CD14-positive monocyte (primary cell): ENCODE measurements around the gene NGLY1. TPM values are rescaled to one million over a fixed set of nuclear protein-coding genes. Genes with fewer than 3 reads are reported as not detected.
A peak's percentile ranks its signal among the peaks of the same experiment; 100 is the strongest.

Source experiments
- DNase-seq, 3 donors: peaks; one replicate each; pipeline ENCODE4 v3.0.0-alpha.2; 2011 to 2022
- H2AFZ ChIP-seq: 2 replicates; pipeline ENCODE4 v1.6.0; 2012; ENCODE audit warnings: mild to moderate bottlenecking, low read depth, low read length, inconsistent platforms; ENCODE audit not compliant: insufficient read depth, poor library complexity, severe bottlenecking
- H3K27ac ChIP-seq, 2 donors: 1 replicate in 1 of 2; 2 replicates in 1 of 2; pipeline ENCODE4 v1.5.1; 2012 to 2013; ENCODE audit warnings: low read length in 2 of 2, control low read depth in 1 of 2, inconsistent platforms in 1 of 2, low read depth in 1 of 2, mild to moderate bottlenecking in 1 of 2
- H3K27me3 ChIP-seq, 2 donors: one replicate each; pipeline versions ENCODE4 v1.6.0 to v1.6.1; 2011 to 2013; ENCODE audit warnings: low read length in 2 of 2; ENCODE audit not compliant: control insufficient read depth in 2 of 2, insufficient read depth in 2 of 2
- H3K36me3 ChIP-seq, 2 donors: replicated peaks in 1 of 2; 1 replicate in 1 of 2; 2 replicates in 1 of 2; pipeline versions ENCODE4 v1.5.1 to v1.6.1; 2012 to 2013; ENCODE audit warnings: low read length in 2 of 2, control low read depth in 1 of 2, inconsistent platforms in 1 of 2, mild to moderate bottlenecking in 1 of 2; ENCODE audit not compliant: insufficient read depth in 2 of 2, control insufficient read depth in 1 of 2
- H3K4me1 ChIP-seq, 2 donors: 1 replicate in 1 of 2; 2 replicates in 1 of 2; pipeline versions ENCODE4 v1.5.1 to v1.6.1; 2012 to 2013; ENCODE audit warnings: low read length in 2 of 2, control low read depth in 1 of 2, inconsistent platforms in 1 of 2, mild to moderate bottlenecking in 1 of 2, moderate library complexity in 1 of 2; ENCODE audit not compliant: insufficient read depth in 2 of 2, control insufficient read depth in 1 of 2
- H3K4me2 ChIP-seq: replicated peaks from 2 replicates; pipeline ENCODE3; 2012; ENCODE audit warnings: low read length, moderate library complexity, mild to moderate bottlenecking; ENCODE audit not compliant: poor library complexity, severe bottlenecking; ENCODE audit errors: extremely low read depth
- H3K4me3 ChIP-seq, 3 experiments: fragments of 200-600 bp in 1 of 3; sonication (generic) in 1 of 3; replicated peaks in 1 of 3; 1 replicate in 2 of 3; 2 replicates in 1 of 3; pipeline ENCODE4 v1.5.1; 2011 to 2013; ENCODE audit warnings: low read length in 3 of 3, mild to moderate bottlenecking in 3 of 3, control low read depth in 2 of 3, low read depth in 2 of 3, inconsistent platforms in 1 of 3, moderate library complexity in 1 of 3
- H3K79me2 ChIP-seq: 2 replicates; pipeline ENCODE4 v1.6.0; 2012; ENCODE audit warnings: mild to moderate bottlenecking, control low read depth, inconsistent platforms, low read length, moderate library complexity; ENCODE audit not compliant: insufficient read depth
- H3K9ac ChIP-seq: 2 replicates; pipeline ENCODE4 v1.6.0; 2017; ENCODE audit warnings: low read length, mild to moderate bottlenecking; ENCODE audit not compliant: insufficient read depth, poor library complexity, severe bottlenecking
- H3K9me3 ChIP-seq, 2 donors: replicated peaks in 1 of 2; 1 replicate in 1 of 2; 2 replicates in 1 of 2; pipeline versions ENCODE4 v1.5.1 to v1.6.1; 2012 to 2013; ENCODE audit warnings: low read length in 2 of 2, control low read depth in 1 of 2; ENCODE audit not compliant: control insufficient read depth in 1 of 2, insufficient read depth in 1 of 2
- H4K20me1 ChIP-seq: 2 replicates; pipeline ENCODE4 v1.6.0; 2012; ENCODE audit warnings: mild to moderate bottlenecking, low read length, control low read depth, moderate library complexity; ENCODE audit not compliant: insufficient read depth
- H3K27ac Mint-ChIP-seq, 7 donors: one replicate each; pipeline ENCODE4 v1.8.0; 2020; ENCODE audit warnings: mild to moderate bottlenecking in 7 of 7, mixed read lengths in 7 of 7, moderate library complexity in 6 of 7, inconsistent platforms in 2 of 7
- H3K27me3 Mint-ChIP-seq, 3 donors: one replicate each; pipeline ENCODE4 v1.8.0; 2021 to 2022; ENCODE audit warnings: low read depth in 3 of 3, mild to moderate bottlenecking in 3 of 3, mixed read lengths in 3 of 3, moderate library complexity in 3 of 3, inconsistent platforms in 1 of 3
- H3K36me3 Mint-ChIP-seq, 2 donors: one replicate each; pipeline ENCODE4 v1.8.0; 2020; ENCODE audit warnings: mixed read lengths in 2 of 2, inconsistent platforms in 1 of 2, mild to moderate bottlenecking in 1 of 2
- H3K4me1 Mint-ChIP-seq: one replicate; pipeline ENCODE4 v1.8.0; 2020; ENCODE audit warnings: mild to moderate bottlenecking, mixed read lengths
- H3K4me3 Mint-ChIP-seq, 2 donors: one replicate each; pipeline ENCODE4 v1.8.0; 2020; ENCODE audit warnings: mild to moderate bottlenecking in 2 of 2, mixed read lengths in 2 of 2, moderate library complexity in 1 of 2
- H3K9me3 Mint-ChIP-seq, 7 donors: one replicate each; pipeline ENCODE4 v1.8.0; 2020 to 2022; ENCODE audit warnings: mixed read lengths in 7 of 7, mild to moderate bottlenecking in 6 of 7, moderate library complexity in 6 of 7, inconsistent platforms in 2 of 7
- CTCF ChIP-seq: fragments of 200-600 bp; IDR thresholded peaks from one replicate; pipeline ENCODE4 v1.8.0; 2022; ENCODE audit warnings: antibody characterized with exemption, mild to moderate bottlenecking
- WGBS: methylation state at CpG from one replicate; pipeline ENCODE4 v1.1.5; 2013; ENCODE audit warnings: missing lambda C conversion rate; ENCODE audit not compliant: insufficient coverage; 5-methylcytosine and 5-hydroxymethylcytosine counted together
- intact Hi-C, 2 donors: fragments of 100-400 bp; cut with micrococcal nuclease; formaldehyde crosslinking; loops; one replicate each; pipeline versions ENCODE4 v1.15.0 to v1.15.1; 2023
- polyA plus RNA-seq, 3 donors: library from polyadenylated mRNA; depleted of rRNA in 1 of 3; unstranded in 2 of 3; stranded (reverse) in 1 of 3; fragments of 300-500 nt in 2 of 3; fragments of >200 nt in 1 of 3; fragmentation: Illumina TruSeq in 2 of 3; gene quantifications; 1 replicate in 2 of 3; 2 replicates in 1 of 3; pipeline ENCODE4 v1.2.3, GENCODE V29; 2012 to 2021

The NGLY1 gene
- polyA plus RNA-seq, 3 donors: 11.4 to 33.4 (median 29.6) TPM

- Histone ChIP-seq H3K4me3 (no peak overlapping the region), H3K9me3 (no peaks in the 10 kb centered on the region), H3K9ac (no peak overlapping the region), H3K4me1 (no peaks in the 10 kb centered on the region), H4K20me1 (no peaks in the 10 kb centered on the region), H3K27ac (no peak overlapping the region), H3K79me2 (peaks cover 42% of the 10 kb centered on the region), H3K36me3 (peaks cover 10 to 44% of the 10 kb centered on the region in 2 donors), H2AFZ (no peak overlapping the region), H3K4me2 (no peak overlapping the region), H3K27me3 (no peaks in the 10 kb centered on the region)
- no peak for TF ChIP-seq CTCF
- Mint-ChIP-seq H3K27ac (peak overlapping the region in 2 of 7 donors; percentile 22 to 83), H3K4me1 (peaks cover 8% of the 10 kb centered on the region), H3K4me3 (peak overlapping the region in 1 of 2 donors; percentile 9), H3K27me3 (peaks cover 0 to 2% (median 0%) of the 10 kb centered on the region in 3 donors), H3K9me3 (peaks cover 11 to 17% (median 12%) of the 10 kb centered on the region in 7 donors), H3K36me3 (peaks cover 23 to 53% of the 10 kb centered on the region in 2 donors)
- no peak for DNase-seq
- no CpG with 5 or more reads among the region's 6 CpGs for WGBS
- intact Hi-C loops: no loop called here
These were observed 14.4 kb downstream of the NGLY1 start for GRCh38 chr3:25768851-25769250.

- peaks cover 7% of the 10 kb centered on the region for H3K79me2 ChIP-seq
- H3K36me3 Mint-ChIP-seq: peaks cover 74 to 83% of the 10 kb centered on the region in 2 donors
- no peaks in the 10 kb centered on the region for H3K9me3 ChIP-seq
- no peak overlapping the region for H3K27ac Mint-ChIP-seq
- H3K9me3 Mint-ChIP-seq: no peaks in the 10 kb centered on the region
- no peaks in the 10 kb centered on the region for H3K27me3 Mint-ChIP-seq
- H3K4me1 ChIP-seq: peaks cover 4 to 12% of the 10 kb centered on the region in 2 donors
- H3K36me3 ChIP-seq: peaks cover 46 to 70% of the 10 kb centered on the region in 2 donors
- no peak overlapping the region for H3K4me3 ChIP-seq
- H3K4me2 ChIP-seq: no peak overlapping the region
- H3K4me3 Mint-ChIP-seq: no peak overlapping the region
- no peak for TF ChIP-seq CTCF
- intact Hi-C loops: no loop called here
- H4K20me1 ChIP-seq: no peaks in the 10 kb centered on the region
- no peak overlapping the region for H2AFZ ChIP-seq
- H3K27ac ChIP-seq: no peak overlapping the region
- no peak overlapping the region for H3K9ac ChIP-seq
- no CpG with 5 or more reads among the region's 1 CpG for WGBS
- no peaks in the 10 kb centered on the region for H3K27me3 ChIP-seq
- no peak for DNase-seq
- peaks cover 24% of the 10 kb centered on the region for H3K4me1 Mint-ChIP-seq
These were observed 31.5 kb downstream of the NGLY1 start for GRCh38 chr3:25751725-25752124.
